ENCODE data around the gene MARS1.

DNA sequence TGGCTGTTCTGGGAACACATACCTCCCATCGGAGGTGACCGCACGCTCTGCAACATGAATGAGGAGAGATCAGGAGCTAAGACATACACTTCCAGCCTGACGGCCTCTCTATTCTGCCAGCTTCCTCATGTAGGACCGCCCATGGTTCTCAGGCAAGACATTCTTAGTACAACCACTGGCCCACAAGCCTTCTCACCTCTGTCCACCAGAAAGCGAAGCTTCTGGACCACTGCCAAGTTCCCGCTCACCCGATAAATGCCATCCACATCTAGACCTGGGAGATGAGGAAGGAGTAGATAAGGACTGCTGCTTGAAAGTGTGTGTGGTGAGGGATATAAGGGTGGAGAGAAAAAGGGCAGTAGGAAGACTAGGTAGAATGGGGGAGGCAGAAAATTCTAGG is 13.4 kb upstream of the MARS1 start:
- TF ChIP-seq POLR2A (IDR thresholded peaks at IDR 0.05; ENCODE audit: low read depth, low read length) (no peak), TAF1 (IDR thresholded peaks at IDR 0.05; ENCODE audit: borderline replicate concordance, low read depth, low read length) (no peak)
